RWPE1 (cell line): ENCODE data around the gene AGAP1.

Experiments used
- CTCF ChIA-PET: fragments of 350-600 bp; sonication (Branson Sonifier 250); formaldehyde crosslinking; extraction: SDS; loops from one replicate; lab custom pipeline; 2021; lab: Yijun Ruan, JAX
- POLR2A ChIA-PET: fragments of 400-600 bp; formaldehyde crosslinking; extraction: SDS; loops from one replicate; lab custom pipeline; 2020; ENCODE audit warnings: antibody characterized with exemption; ENCODE audit not compliant: low non-redundant PET; lab: Yijun Ruan, JAX
- DNase-seq: peaks from one replicate; pipeline ENCODE4 v3.0.0; 2012; ENCODE audit warnings: low spot score
- H3K27ac ChIP-seq: fragments of 450-650 bp; 2 replicates; pipeline ENCODE4 v1.5.1; 2017
- TF ChIP-seq, protein P1 (sequence below): fragments of 450-650 bp; conservative IDR thresholded peaks from 2 replicates; pipeline ENCODE4 v1.5.1; 2017; ENCODE audit warnings: low read depth, mild to moderate bottlenecking

AGAP1 gene

DNA sequence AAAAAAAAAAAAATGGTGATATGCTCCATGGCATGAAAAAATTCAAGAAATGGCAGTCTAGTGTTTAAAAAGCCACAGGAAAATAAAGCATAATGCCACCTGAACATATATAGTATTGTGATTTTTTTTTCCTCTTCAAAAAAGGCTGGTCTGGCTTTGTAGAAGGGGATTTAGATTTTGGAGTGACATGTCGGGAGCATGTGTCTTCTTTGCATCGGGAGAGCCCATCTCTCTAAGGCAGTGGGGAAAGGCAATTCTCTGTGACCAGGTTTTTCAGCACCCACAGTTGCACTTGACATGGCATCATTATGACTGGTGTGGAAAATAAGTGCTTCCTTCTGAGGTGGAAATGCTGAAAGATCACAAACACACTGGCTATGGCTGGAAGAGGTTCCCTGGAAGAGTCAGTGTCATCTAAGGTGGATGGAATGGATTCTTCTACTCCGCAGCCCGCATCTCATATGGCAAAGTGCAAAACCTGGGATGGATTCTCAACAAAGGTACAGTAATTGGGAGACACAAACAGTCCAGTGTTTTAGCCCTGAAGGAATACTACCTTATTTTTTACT lies 172.5 kb downstream of the AGAP1 start:
- ChIA-PET CTCF (interaction anchor here (0.6 kb wide), 2 partner anchors 19 to 799 kb away, joined by 3 to 6 read pairs; no protein-coding TSS in a partner anchor), POLR2A (interaction anchor here (0.5 kb wide), 1 partner anchor 579 kb away, joined by 3 read pairs; no protein-coding TSS in a partner anchor)
- DNase-seq = no peak
- H3K27ac ChIP-seq = no peak overlapping the region
- TF ChIP-seq, protein P1, sequence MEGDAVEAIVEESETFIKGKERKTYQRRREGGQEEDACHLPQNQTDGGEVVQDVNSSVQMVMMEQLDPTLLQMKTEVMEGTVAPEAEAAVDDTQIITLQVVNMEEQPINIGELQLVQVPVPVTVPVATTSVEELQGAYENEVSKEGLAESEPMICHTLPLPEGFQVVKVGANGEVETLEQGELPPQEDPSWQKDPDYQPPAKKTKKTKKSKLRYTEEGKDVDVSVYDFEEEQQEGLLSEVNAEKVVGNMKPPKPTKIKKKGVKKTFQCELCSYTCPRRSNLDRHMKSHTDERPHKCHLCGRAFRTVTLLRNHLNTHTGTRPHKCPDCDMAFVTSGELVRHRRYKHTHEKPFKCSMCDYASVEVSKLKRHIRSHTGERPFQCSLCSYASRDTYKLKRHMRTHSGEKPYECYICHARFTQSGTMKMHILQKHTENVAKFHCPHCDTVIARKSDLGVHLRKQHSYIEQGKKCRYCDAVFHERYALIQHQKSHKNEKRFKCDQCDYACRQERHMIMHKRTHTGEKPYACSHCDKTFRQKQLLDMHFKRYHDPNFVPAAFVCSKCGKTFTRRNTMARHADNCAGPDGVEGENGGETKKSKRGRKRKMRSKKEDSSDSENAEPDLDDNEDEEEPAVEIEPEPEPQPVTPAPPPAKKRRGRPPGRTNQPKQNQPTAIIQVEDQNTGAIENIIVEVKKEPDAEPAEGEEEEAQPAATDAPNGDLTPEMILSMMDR = no peak

DNA sequence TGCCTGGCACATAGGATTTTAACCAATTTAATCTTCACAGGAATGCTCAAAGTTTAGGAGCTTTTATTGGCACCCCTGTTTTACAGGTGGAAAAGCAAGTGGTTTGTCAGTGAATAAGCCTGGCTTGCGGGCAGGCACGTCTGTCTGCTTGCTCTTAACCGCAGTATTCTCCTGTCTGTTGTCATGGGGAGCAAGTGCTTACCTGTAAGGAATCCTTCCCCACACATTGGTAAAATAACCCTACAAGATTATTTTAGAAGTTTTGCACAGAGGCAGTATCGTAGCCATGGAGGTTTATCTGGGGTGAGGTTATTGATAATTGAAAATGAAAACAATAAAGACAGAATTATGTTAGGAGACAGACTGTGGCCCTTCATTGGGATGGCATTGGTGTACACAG lies 174.9 kb downstream of the AGAP1 start:
- TF ChIP-seq, protein P1 = no peak
- POLR2A ChIA-PET = no interaction called here
- peak; percentile 11 for DNase-seq
- CTCF ChIA-PET = interaction anchor here (0.6 kb wide), 1 partner anchor 1380 kb away, joined by 3 read pairs; no protein-coding TSS in a partner anchor
- H3K27ac ChIP-seq = no peak overlapping the region

DNA sequence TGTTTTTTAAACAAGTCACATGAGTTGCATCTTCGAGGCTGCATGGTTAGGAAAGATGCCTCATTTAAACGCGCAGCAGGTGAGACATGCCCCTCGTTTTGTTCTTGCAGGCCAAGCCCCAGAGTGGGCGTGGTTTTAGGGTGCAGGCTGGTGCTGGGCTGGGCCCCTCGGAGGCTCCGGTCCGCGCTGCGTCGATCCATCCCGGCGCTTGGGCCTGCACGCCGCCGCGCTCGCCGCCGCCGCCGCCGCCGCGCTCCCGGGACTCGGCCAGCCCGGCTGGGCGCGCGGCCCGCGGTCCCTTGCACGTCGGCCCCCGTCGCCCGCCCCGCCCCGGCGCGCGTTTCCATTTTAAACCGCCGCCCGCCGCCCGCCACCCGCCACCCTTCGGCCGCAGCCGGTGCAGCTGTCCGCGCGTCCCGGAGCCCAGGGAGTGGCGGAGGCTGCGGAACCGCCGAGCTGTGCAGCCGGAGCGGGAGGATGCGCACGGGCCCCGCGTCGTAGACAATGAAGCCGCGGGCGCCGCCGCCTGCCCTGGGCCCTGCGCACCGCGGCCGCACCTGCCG lies 175.5 kb downstream of the AGAP1 start:
- peak overlapping the region; percentile 52 for H3K27ac ChIP-seq
- TF ChIP-seq, protein P1 = no peak
- CTCF ChIA-PET = interaction anchor here (1.2 kb wide), 1 partner anchor 73 kb away, joined by 10 read pairs; no protein-coding TSS in a partner anchor
- POLR2A ChIA-PET = no interaction called here
- DNase-seq = peak; percentile 49

DNA sequence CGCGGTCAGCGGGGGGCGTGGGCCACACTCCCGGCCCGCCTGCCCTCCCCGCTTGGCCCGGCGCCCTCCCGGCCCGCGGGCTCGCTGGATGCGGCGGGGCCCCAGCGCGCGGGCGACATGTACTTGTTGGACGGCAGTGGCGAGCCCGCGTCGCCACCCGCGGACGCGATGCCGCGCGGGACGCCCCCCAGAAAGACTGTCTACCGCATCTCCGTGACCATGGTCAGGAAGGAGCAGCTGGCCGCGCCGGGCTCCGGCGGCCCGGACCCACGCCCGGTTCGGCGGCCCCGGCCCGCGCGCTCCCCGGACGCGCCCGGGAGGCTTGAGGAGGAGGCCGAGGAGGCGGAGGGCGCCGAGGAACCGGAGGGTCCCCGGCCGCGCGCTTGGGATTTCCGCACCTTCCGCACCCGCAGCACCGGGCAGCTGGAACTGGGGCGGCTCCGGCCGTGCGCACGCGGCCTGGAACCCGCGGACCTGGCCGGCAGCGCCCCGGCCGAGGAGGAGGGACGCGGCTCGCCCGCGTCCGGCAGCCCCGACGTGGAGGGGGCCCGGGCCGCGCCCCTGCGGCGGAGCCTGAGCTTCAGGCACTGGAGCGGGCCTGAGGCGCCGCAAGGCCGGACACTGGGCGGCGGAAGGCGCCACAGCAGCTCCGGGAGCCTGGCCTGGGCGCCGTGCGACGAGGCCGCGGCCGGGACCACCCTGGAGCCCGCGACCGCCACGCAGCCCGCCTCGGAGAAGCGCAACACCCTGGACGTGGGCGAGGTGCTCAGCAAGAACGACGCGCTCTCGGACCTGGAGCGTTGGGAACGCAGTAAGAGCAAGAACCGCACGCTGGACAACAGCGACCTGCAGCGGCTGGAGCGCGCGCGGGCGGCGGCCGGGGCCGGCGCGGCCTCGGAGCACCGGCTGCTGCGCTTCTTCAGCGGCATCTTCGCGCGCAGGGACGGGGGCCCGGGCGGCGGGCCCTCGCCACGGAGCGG lies 176.4 kb downstream of the AGAP1 start:
- DNase-seq = peak; percentile 51
- POLR2A ChIA-PET = no interaction called here
- CTCF ChIA-PET = interaction anchor here (0.6 to 1.2 kb wide), 3 partner anchors 50 to 76 kb away, joined by 3 to 10 read pairs (median 4); no protein-coding TSS in a partner anchor
- TF ChIP-seq, protein P1 = peak; percentile 71
- H3K27ac ChIP-seq = peak overlapping the region; percentile 52

DNA sequence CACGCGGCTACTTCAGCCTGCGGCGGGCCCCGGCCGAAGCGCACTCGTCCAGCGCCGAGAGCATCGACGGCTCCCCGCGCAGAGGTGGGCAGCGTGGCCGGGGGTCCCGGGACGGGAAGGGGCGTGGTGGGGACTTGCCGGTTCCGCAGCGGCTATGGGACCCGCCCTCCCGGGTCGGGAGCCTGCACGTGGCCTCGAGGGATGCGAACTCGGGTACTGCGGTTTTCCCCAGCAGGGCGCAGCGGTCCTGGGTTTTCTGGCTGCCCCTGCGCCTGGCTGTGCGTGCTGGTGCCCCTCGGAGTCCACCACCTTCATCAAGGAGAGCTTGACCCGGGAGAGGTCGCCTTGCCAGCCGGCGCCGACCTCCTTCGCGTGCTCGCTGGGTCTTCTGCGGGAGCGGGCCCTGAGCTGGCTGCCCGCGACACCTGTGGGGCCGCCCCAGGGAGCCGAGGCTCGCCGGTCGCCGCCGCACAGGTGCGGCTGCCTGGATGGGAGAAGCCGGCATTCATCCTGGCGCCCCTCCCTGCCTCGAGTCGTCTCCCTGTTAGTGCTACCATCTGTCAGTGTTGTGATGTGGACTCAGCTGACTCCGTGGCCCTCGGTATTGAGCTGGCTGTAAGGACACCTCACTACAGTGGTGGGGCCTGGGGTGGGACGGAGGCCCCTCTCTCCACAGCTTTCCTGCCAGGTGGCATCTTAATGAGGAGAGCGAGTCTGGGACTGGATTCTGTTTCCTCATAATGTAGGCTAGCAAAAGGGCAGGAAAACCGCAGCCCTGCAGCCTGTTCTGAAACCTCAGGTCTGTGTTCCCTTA lies 177.3 kb downstream of the AGAP1 start:
- TF ChIP-seq, protein P1 = no peak; the same call in 1 of the 2 replicates
- ChIA-PET CTCF (interaction anchor here (0.6 to 1.4 kb wide), 5 partner anchors 75 to 541 kb away, joined by 3 to 5 read pairs (median 3); no protein-coding TSS in a partner anchor), POLR2A (no interaction called here)
- H3K27ac ChIP-seq = 0 out of 2 replicates have a peak overlapping the region, but pooled peaks have one; percentile 26
- DNase-seq = no peak
